AG08396 (cell line): ENCODE data around the gene ARID5A.
A peak's percentile ranks its signal among the peaks of the same experiment; 100 is the strongest.

Source experiments
- DNase-seq: peaks from one replicate; pipeline ENCODE4 v3.0.0; 2012; ENCODE audit warnings: low spot score, mixed read lengths

ARID5A gene

GRCh38 chr2:96507957-96508520 is 28.5 kb upstream of the ARID5A start:
- DNase-seq: peak; percentile 88

- no peak for DNase-seq
Measured at GRCh38 chr2:96508521-96509113, 27.9 kb upstream of the ARID5A start.

GRCh38 chr2:96509114-96509846 is 27.3 kb upstream of the ARID5A start:
- peak; percentile 91 for DNase-seq

GRCh38 chr2:96509847-96510230 is 26.7 kb upstream of the ARID5A start:
- DNase-seq: no peak

GRCh38 chr2:96510931-96511595 is 25.5 kb upstream of the ARID5A start:
- DNase-seq: no peak

GRCh38 chr2:96511851-96512250 is 24.7 kb upstream of the ARID5A start:
- DNase-seq: no peak

- no peak for DNase-seq
Measured at GRCh38 chr2:96512341-96512740, 24.2 kb upstream of the ARID5A start.

GRCh38 chr2:96514521-96514920 is 22.0 kb upstream of the ARID5A start:
- DNase-seq: no peak

GRCh38 chr2:96517079-96517478 is 19.5 kb upstream of the ARID5A start:
- no peak for DNase-seq

GRCh38 chr2:96520231-96520630 is 16.3 kb upstream of the ARID5A start:
- no peak for DNase-seq

GRCh38 chr2:96520697-96521096 is 15.9 kb upstream of the ARID5A start:
- DNase-seq: no peak

- DNase-seq: no peak
Measured at GRCh38 chr2:96521219-96521618, 15.3 kb upstream of the ARID5A start.

GRCh38 chr2:96522304-96523203 is 14.0 kb upstream of the ARID5A start:
- DNase-seq: no peak

- no peak for DNase-seq
Measured at GRCh38 chr2:96523659-96524481, 12.7 kb upstream of the ARID5A start.

- DNase-seq: no peak
Measured at GRCh38 chr2:96524482-96525210, 11.9 kb upstream of the ARID5A start.

GRCh38 chr2:96525211-96525507 is 11.4 kb upstream of the ARID5A start:
- DNase-seq: no peak

GRCh38 chr2:96526101-96526591 is 10.4 kb upstream of the ARID5A start:
- DNase-seq: no peak

- DNase-seq: no peak
Measured at GRCh38 chr2:96526615-96527285, 9.8 kb upstream of the ARID5A start.

GRCh38 chr2:96527286-96528005 is 9.1 kb upstream of the ARID5A start:
- DNase-seq: peak; percentile 48
